AG09319 (cell line): ENCODE measurements around the gene TMOD1.

Experiments used
- DNase-seq: peaks from one replicate; pipeline ENCODE4 v3.0.0-alpha.2; 2010; ENCODE audit warnings: low read depth; ENCODE audit errors: extremely low read depth
- CTCF ChIP-seq: IDR thresholded peaks from 2 replicates; pipeline ENCODE4 v1.5.1; 2011; ENCODE audit warnings: low read depth, mild to moderate bottlenecking, inconsistent platforms, low read length, moderate library complexity

Gene TMOD1

GRCh38 chr9:97558701-97559101, 57.2 kb downstream of the TMOD1 start:
- DNase-seq = no peak
- no peak for TF ChIP-seq CTCF

GRCh38 chr9:97559111-97559514, 57.6 kb downstream of the TMOD1 start:
- DNase-seq = no peak
- TF ChIP-seq CTCF = no peak

- no peak for TF ChIP-seq CTCF
- no peak for DNase-seq
Measured at GRCh38 chr9:97560154-97560553, 58.7 kb downstream of the TMOD1 start.

- no peak for TF ChIP-seq CTCF
- DNase-seq = no peak
Measured at GRCh38 chr9:97560851-97561250, 59.4 kb downstream of the TMOD1 start.

GRCh38 chr9:97561501-97561900, 60.0 kb downstream of the TMOD1 start:
- no peak for DNase-seq
- TF ChIP-seq CTCF = no peak

GRCh38 chr9:97562542-97562941, 61.1 kb downstream of the TMOD1 start:
- no peak for DNase-seq
- no peak for TF ChIP-seq CTCF

GRCh38 chr9:97563458-97564135, 62.1 kb downstream of the TMOD1 start:
- no peak for DNase-seq
- no peak for TF ChIP-seq CTCF
